Tongue (tissue), 2 donors: ENCODE data around the gene GRAP2. TPM values are rescaled to one million over a fixed set of nuclear protein-coding genes. Genes with fewer than 3 reads are reported as not detected.
"Not testable (repeated sequence)": the region's sequence is repeated elsewhere in the genome, so short reads cannot be mapped to it uniquely, and the experiment has no call there.

Experiments used
- DNase-seq: peaks from one replicate; pipeline ENCODE4 v3.0.0-alpha.2; 2015
- total RNA-seq: library from RNA; depleted of rRNA; stranded (reverse); fragments of >200 nt; gene quantifications from one replicate; pipeline ENCODE4 v1.2.3, GENCODE V29; 2014

The GRAP2 gene
- total RNA-seq, 1 donor from 2014 or later, result 2.8 TPM

DNA sequence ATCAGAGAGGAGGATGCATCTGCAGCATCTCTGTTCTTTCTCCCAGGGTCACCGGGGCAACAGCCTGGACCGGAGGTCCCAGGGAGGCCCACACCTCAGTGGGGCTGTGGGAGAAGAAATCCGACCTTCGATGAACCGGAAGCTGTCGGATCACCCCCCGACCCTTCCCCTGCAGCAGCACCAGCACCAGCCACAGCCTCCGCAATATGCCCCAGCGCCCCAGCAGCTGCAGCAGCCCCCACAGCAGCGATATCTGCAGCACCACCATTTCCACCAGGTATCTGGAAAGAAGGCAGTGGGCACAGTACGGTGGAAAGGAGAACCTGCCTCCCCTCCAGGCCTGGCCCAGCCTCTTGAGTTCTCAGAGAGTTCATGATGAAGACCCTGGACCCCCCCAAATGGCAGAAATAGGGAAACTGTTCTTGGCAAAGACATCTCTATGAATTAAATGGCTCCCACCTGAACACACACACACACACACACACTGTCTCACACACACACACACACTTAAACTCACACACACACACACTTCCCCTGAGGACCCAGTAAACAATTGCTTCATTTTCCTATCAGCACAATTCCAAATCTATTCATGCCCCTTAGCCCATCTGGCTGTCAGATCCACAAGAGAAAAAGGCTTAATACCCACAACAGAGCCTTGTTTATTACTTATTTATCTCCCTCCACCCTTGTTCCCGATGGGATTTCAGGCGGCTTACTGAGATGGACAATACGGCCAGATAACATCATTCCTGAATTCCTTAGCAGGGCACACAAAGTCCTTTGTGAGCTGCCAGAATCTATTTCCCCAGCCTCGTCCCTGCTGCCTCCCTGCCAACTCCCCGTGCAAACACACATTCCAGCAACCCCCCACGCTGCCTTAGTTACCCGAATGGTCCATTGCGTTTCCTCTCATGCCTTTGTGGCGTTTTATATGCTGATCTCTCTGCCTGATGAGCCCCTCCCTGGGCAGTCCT, 67.4 kb downstream of the GRAP2 start:
- no peak for DNase-seq

DNA sequence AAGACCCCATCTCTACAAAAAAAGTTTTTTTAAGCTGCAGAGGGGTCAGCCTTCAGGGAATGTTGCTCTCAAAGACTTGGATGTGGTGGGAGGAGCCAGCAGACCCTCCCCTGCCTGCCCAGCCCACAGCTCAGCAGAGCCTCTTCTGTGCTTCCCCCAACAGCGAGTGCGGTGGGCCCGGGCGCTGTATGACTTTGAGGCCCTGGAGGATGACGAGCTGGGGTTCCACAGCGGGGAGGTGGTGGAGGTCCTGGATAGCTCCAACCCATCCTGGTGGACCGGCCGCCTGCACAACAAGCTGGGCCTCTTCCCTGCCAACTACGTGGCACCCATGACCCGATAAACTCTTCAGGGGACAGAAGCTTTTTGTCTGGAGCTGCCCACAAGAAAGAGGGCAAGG, 69.9 kb downstream of the GRAP2 start:
- DNase-seq, result no peak

DNA sequence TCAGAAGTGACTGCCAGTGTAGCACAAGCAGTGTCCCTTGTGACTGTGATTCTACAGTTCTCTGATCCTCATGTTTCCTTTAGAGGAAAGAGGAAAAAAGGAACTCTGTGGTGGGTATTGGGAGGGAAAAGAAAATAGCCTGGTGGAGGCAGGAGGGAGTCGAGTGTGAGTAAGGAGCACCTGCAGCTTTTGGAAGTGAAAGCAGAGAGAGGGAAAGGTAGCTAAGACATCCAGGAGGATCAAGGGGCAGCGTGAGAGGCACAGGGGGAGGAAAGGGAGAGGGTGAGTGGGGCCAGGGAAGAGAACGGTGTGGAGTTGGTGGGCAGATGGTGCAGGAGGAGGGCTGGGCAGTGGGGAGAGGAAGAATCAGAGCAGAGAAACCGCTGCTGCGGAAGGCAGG, 71.8 kb downstream of the GRAP2 start:
- no peak for DNase-seq

DNA sequence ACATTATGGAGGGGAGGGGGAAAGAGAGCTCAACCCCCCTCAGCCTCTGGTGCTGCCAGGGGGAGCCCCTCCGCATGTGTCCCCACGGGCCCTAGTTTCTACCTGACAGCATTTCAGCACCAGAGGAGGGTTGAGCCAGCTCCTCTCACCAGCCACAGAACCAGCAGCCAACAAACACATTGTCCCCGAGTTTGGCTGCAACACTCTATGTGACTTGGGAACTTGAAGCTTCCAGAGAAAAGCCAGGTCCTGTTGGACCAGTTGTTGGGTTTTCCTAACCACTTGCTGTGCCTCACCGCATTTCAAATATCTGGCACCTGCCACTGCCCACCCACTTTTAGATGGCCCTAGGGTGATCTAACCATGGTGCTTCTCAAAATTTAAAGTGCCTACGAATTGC, 72.8 kb downstream of the GRAP2 start:
- no peak for DNase-seq

DNA sequence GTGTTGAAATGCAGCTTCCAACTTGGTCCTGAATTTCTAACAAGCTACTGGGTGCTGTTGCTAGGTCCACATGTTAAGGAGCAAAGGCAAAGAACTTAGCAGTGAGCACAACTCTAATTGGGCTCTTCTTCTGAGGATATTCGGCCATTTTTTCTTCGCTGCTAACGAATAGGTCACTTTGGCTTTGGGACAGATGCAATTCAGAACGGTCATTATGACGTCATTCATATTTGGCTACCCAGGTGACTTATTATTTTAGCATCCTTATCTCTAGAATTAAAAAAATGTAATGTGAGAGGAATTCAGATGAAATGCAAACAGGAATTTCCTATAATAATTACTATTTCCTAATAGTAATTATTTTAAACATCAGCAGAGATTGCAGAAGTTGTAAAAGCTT, 73.2 kb downstream of the GRAP2 start:
- DNase-seq, result no peak

DNA sequence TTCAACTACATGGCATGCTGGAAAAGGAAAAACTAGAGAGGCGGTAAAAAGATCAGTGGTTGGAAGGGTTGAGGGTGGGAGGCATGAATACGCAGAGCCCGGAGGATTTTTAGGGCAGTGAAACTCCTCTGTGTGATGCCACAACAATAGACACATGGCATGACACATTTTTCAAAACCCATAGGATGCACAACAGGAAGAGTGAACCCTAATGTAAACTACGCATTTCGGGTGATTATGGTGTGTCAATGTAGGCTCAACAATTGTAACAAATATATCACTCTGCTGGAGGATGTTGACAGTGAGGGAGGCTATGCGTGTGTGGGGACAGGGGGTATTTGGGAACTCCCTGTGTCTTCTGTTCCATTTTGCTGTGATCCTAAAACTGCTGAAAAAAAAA, 78.2 kb downstream of the GRAP2 start:
- no peak for DNase-seq

DNA sequence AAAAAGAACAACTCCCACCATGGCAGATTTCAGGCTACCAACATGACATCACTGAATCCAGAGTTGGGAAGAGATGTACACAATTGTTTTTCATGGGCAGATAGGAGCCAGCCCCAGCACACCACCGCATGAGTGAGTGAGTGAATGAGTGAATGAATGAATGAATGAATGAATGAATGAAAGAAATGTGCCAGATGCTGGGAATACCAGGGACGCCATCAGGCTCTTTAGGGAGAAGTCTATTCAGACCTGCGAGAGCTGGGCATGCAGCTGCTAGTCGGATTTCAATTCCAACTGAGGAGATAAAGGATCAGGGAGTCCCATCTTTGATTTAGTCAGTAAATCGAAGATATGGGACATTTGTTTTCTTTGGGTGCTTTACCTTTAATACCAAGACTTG, 78.6 kb downstream of the GRAP2 start:
- DNase-seq, result no peak

DNA sequence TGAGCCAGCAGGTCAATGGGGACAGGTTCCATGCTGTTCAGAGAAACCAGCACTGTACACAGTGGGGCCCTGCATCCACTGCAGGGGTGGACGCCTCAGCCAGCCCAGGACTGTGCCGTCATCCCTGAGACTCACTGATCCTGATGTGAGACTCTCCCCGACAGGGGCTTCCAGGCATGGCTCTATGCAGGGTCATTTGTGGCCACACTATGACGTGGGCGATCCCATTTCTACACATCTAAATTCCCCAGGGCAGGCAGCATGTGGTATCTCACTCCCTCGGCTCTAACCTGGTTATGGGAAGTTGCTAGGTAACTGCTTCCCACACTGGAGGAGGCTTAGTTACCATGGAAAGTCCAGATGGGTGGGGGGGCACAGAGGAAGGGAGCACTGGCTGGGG, 79.7 kb downstream of the GRAP2 start:
- no peak for DNase-seq

DNA sequence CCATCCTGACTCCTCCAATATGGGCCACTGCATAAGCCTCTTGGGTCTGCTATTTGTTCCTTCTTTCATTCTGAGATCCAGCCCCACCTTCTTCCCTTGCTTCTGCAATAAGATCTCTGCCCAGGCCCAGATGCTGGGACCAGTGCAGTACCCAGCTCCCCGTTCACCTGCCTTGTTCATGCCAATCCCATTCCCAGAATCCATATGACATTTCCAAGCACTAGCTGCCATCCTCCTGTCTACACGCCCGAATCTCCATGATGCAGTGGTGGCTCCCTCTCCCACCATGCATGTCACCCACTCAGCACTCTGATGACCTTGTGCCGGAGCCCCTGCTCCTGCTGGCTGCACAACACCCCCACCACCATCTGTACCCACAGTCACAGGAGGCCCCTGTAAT, 82.5 kb downstream of the GRAP2 start:
- DNase-seq, result no peak

DNA sequence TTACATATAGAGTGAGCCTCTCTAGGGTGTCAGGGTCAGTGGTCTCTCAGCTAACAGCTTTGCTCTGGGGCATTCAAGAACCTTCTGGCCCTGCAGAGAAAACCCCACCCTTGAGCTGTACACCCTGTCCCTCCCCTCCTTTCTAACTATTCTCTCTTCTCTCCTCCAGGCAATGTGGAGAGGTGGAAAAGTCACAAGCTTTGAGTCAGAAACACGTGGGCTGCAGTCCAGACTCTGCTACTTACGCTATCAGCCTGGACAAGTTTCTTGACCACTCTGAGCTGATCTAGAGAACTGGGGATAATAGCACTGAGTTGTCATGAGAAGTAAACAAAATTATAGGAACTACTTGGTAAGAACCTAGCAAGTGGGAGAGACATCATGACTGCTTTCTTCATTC, 83.1 kb downstream of the GRAP2 start:
- no peak for DNase-seq

DNA sequence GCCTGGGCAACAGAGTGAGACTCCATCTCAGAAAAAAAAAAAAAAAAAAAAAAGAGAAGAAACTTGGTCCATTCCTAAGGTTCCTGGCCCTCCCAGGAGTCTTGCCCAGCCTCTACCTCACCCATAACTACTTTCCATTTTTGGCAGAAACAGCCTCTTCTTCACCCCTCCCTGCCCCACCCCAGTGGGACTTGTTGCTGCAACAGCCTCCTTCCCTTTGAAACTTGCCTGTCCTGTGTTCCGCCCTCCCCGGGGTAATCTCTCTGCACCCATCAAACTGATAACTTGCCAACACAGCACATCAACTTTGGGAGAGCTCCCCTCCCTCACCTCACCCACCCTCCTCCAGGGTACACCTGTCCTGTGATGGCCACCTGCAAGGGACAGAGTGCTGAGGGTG, 83.9 kb downstream of the GRAP2 start:
- DNase-seq, result no peak

DNA sequence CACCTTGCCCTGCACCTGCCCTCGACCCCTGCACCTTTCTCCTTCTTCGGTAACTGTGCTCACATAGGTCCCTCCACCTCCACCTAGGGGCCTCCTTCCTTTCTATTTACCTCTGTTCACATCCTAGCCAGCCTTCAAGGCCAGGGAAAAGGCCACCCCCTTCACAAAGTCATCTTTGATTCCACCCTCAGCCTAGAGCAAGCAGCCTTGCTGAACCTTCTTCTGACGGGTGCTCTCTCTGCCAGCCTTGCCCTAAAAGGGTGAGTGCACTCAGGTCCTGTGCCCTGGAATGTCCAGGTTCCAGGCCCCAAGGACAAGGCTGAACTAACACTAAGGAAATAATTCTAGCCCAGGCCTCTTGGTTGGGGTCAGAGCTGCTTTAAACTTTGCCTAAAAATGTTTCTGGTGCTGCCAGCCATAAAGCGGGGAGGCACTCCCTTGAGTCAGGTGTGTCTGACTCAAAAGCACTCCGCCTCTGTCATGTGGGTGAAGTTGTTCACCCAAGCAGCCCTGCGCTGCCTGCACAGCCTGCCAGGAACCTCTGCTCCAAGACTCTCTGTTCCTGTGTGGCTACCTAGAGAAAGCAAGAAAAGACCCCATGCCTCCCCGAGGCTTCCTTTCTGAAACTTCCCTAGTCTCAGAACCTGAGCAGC, 84.6 kb downstream of the GRAP2 start:
- DNase-seq, result no peak

DNA sequence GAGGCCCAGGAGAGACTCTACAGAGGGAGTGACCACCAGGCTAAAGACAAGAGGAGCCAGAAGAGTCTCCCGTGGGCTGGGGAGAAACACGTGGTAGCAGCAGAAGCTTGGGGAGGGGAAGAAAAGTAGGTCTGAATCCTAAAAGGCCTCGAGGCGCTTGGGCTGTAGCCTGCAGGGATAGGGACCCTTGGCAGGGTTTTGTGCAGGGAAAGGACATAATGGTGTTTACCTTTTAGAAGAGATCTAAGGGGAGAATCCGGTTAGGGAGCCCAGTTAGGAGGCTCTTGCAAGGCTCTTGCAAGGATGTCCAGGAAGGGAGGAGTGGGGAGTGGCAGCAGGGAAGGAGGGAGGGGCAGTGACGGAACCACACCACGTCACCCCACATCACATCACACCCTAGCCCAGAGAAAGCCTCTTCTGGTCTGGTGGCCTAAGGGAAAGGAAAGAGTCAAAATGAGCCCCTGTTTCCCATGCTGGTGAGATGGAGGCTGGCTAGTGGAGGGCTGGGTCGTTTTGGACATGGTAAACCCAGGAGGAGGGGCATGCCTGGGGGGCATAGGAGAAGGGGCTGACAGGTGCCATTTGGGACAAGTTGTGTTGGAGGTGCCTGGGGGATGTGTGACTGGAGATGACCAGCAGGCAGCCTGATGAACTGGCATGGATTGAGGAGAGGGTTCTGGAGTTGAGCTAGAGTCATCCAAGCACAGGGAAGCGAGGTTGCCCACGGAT, 87.7 kb downstream of the GRAP2 start:
- DNase-seq, result no peak

DNA sequence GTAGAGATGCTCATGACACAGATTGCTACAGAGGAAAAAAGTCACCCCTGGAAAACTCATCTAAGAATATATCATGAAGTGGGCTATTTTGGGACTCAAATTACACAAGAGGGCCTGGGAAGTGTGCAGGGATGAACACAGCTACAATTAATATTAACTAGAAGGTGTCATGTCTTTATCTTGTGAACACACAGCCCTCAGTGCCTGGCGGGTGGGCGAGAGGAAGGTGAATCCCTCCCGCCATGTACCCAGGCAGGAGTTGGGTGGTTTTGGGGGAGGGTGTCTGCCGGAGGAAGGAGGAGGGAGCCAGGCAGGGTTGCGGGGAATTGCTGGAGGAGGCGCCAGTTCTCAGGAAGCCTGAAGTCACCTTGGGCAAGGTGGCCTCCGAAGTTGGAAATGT, 88.7 kb downstream of the GRAP2 start:
- no peak for DNase-seq

DNA sequence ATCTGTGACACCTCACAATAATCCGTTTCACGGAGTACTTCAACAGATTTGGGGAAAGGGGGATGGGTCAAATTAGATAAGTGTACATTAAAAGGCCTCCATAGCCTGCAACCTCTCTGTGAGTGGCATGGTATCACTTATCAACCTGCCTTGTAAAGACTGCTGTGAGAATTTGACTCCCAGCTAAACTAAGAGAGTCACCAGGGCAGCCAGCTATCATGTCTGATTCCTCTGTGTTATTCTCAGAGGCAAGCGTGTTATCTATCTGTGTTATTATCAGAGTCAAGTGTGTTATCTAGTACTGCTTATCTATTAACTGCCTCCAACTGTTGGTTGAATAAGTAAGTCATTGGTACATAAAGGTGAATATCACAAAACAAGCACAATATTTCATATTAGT, 89.8 kb downstream of the GRAP2 start:
- DNase-seq, result no peak

DNA sequence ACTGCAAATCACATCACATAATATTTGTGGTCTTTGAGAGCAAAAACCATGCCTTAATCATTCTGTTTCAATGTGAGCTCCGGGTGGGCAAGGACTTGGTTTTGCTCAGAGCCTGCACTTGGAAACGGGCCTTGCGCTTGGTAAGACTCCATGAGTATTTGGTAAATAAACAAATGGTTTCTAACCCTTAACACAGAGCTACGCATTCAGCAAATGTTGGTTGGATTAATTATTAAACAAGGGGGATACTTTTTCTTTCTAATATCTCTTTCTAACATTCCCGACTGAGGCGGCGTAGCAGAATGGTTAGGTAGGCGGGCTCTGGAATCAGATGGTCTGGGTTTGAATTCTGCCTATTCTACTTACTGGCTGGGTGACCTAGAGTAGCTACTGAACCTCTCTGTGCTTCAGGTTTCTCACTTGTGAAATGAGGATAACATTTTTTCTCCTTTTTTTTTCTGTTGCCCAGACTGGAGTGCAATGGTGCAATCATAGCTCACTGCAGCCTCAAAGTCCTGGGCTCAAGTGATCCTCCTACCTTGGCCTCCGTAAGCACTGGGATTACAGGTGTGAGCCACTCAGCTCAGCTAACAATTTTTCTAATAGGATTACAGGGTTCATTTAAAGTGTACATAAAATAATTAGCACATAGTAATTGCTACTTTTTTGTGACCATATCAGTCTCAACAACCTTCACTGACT, 90.4 kb downstream of the GRAP2 start:
- no peak for DNase-seq

DNA sequence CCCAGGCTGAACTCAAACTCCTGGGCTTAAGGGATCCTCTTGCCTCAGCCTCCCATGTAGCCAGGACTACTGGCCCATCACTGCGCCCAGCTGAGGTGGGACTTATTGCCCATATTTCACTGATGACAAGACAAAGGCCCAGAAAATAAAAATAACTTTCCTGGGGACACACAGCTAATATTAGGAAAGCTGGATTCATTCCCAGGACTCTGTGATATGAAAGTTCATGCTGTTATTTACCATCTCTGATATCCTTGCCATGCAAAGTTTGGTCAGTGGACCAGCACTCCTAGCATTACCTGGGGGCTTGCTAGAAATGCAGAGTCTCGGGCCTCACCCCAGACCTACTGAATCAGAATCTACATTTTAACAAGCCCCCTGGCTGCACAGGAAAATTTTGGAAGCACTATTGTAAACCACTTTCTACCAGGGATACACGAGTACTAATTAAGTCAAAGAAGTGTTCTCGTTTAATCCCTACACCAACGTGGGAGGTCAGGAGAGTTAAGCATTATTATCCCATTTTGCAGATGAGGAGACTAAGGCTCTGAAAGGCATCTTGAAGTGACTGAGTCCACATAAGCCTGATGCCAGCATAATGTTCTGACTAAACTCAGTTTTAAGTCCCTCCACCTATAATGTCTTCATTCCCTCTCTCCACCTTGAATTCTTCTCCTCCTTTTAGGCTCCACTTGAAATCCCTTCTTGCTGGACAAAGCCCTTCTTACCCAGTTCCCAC, 91.4 kb downstream of the GRAP2 start:
- DNase-seq, result no peak

DNA sequence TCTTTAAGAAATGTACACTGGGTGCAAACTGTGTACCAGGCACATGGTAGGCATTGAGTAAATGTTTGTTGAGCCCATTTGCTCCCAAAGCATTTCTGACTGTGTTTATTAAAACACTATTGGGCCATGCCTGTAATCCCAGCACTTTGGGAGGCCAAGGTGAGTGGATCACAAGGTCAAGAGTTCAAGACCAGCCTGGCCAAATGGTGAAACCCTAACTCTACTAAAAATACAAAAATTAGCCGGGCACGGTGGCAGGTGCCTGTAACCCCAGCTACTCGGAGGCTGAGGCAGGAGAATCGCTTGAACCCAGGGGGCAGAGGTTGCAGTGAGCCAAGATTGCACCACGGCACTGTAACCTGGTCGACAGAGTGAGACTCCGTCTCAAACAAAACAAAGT, 92.0 kb downstream of the GRAP2 start:
- DNase-seq, result not testable (repeated sequence)

DNA sequence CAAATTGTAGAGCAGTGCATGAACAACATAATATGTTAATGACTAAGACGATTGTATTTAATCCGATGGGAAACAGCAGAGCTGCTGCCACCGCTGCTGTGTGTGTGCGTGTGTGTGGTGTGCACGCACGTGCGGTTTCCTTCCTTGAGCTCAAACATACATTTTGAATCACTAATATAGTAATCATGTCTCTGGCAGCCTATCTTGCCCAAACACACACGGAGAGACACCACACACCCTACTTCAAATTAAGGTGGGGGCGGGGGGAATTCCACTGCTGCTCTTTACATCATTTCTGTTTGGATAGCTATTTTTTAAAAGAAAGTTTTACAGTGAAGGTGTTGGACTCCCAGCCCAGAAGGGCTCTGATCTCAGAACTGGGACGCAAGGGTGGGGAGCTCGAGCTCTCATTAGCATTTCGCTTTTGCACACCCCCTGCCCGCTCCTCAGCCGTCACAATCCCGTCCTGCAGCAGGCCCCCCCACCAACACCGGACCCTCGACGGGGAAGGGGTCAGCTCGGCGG, 93.2 kb downstream of the GRAP2 start:
- no peak for DNase-seq

DNA sequence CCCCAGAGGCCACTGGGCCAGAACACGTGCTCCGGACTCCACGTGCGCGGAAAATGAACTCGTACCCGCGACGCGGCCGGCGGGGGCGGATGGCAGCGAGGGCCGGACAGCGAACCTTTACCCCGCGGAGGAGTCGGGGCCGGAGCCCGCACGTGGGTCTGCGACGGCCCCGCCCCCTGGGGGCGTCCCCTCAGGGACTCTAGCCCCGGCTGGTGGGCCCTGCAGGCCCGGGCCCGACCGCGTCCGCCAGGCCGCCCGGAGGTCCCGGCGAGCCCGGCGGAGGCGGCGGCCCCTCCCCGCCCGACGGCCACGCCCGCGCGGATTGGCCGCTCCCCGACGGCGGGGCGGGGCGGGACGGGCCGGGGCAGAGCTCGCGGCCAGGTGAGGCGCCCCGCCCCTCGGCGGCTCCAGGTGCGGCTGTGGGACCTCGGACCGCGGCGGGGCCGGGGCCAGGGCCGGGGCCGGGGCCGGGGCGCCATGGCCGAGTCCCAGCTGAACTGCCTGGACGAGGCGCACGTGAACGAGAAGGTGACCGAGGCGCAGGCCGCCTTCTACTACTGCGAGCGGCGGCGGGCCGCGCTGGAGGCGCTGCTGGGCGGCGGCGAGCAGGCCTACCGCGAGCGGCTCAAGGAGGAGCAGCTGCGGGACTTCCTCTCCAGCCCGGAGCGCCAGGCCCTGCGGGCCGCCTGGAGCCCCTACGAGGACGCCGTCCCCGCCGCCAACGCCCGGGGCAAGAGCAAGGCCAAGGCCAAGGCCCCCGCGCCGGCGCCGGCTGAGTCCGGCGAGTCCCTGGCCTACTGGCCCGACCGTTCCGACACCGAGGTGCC, 93.9 kb downstream of the GRAP2 start, which contains the start of gene FAM83F:
FAM83F (plus strand) TSS at position 389 of the 827 bp plus-strand sequence; CDS start at position 478, 89 bp downstream.
- DNase-seq, result peak; percentile 37
